ENCODE data around the gene SHISA9. TPM values are rescaled to one million over a fixed set of nuclear protein-coding genes. Genes with fewer than 3 reads are reported as not detected.

The SHISA9 gene
- total and polyA plus RNA-seq, 2 experiments from 2014 or later: 0.83 to 1.3 TPM

DNA sequence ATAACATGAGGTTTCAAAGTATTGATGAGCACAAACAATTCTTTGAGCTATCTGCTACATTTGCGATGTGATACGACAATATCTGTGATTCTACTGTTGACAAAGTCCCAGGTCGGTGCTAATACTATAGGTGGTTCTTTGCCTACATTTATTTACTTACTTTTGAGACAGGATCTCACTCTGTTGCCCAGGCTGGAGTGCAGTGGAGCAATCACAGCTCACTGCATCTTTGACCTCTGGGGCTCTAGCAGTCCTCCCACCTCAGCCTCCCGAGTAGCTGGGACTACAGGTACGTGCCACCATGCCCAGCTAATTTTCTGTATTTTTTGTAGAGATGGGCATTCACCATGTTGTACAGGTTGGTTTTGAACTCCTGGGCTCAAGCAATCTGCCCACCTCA, 343.4 kb downstream of the SHISA9 start:
- no peak for TF ChIP-seq EZH2phosphoT487 (IDR thresholded peaks at IDR 0.05; ENCODE audit: low read depth, severe bottlenecking, unreplicated experiment)
- TF ChIP-seq, protein P1, sequence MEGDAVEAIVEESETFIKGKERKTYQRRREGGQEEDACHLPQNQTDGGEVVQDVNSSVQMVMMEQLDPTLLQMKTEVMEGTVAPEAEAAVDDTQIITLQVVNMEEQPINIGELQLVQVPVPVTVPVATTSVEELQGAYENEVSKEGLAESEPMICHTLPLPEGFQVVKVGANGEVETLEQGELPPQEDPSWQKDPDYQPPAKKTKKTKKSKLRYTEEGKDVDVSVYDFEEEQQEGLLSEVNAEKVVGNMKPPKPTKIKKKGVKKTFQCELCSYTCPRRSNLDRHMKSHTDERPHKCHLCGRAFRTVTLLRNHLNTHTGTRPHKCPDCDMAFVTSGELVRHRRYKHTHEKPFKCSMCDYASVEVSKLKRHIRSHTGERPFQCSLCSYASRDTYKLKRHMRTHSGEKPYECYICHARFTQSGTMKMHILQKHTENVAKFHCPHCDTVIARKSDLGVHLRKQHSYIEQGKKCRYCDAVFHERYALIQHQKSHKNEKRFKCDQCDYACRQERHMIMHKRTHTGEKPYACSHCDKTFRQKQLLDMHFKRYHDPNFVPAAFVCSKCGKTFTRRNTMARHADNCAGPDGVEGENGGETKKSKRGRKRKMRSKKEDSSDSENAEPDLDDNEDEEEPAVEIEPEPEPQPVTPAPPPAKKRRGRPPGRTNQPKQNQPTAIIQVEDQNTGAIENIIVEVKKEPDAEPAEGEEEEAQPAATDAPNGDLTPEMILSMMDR (IDR thresholded peaks at IDR 0.05; ENCODE audit: poor library complexity): no peak
- no peak for TF ChIP-seq EZH2 (IDR thresholded peaks at IDR 0.05; ENCODE audit: borderline replicate concordance)
- H3K4me2 ChIP-seq: peak overlapping the region; percentile 4
- H3K27ac ChIP-seq: peak overlapping the region; percentile 73
- no peaks in the 10 kb centered on the region for H4K20me1 ChIP-seq (ENCODE audit: insufficient read depth, poor library complexity, severe bottlenecking)
- H2AFZ ChIP-seq: no peak overlapping the region
- H3K36me3 ChIP-seq (replicated peaks; ENCODE audit: insufficient read depth, low read depth): no peaks in the 10 kb centered on the region
- H3K9me3 ChIP-seq (ENCODE audit: low read depth): no peaks in the 10 kb centered on the region
- H3K4me3 ChIP-seq: no peak overlapping the region
- no peaks in the 10 kb centered on the region for H3K27me3 ChIP-seq
- 83% methylated on average over 5 of the region's 5 CpGs for WGBS (ENCODE audit: low lambda C conversion rate, missing lambda C conversion rate)
- H3K79me2 ChIP-seq: no peaks in the 10 kb centered on the region
- H3K4me1 ChIP-seq (ENCODE audit: insufficient read depth): no peaks in the 10 kb centered on the region
- H3K9me2 ChIP-seq (replicated peaks; ENCODE audit: insufficient read depth): no peaks in the 10 kb centered on the region
- DNase-seq (ENCODE audit: low spot score): no peak

DNA sequence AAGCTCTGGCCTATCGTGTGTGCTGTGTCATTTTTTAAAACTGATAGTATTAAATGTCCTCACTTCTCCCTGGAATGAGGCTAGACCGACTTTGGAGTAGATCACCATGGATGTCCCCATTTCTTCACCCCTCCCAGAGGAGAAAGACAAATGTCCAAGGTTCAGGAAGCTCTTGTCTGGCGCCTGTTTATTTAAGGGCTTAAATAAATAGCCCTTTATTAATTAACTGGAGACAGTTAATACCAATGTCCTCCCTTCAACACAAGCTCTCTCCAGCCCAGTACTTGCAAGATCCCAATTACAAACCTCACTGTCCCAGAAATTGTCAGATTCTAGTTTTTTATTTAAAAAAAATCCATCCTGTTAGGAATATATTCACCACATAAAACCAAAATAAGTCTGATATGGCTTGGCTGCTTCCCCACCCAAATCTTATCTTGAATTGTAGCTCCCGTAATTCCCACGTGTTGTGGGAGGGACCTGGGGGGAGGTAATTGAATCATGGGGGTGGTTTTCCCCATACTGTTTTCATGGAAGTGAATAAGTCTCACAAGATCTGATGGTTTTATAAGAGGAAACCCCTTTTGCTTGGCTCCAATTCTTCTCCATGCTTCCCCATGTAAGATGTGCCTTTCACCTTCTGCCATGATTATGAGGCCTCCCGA, 344.4 kb downstream of the SHISA9 start:
- no peaks in the 10 kb centered on the region for H3K79me2 ChIP-seq
- H3K4me1 ChIP-seq (ENCODE audit: insufficient read depth): no peaks in the 10 kb centered on the region
- H2AFZ ChIP-seq: no peak overlapping the region
- TF ChIP-seq, protein P1 (IDR thresholded peaks at IDR 0.05; ENCODE audit: poor library complexity): no peak
- TF ChIP-seq EZH2 (IDR thresholded peaks at IDR 0.05; ENCODE audit: borderline replicate concordance) (no peak), EZH2phosphoT487 (IDR thresholded peaks at IDR 0.05; ENCODE audit: low read depth, severe bottlenecking, unreplicated experiment) (no peak)
- H3K4me2 ChIP-seq: peak overlapping the region; percentile 39
- H3K4me3 ChIP-seq: no peak overlapping the region
- H3K27ac ChIP-seq: peak overlapping the region; percentile 73
- no peaks in the 10 kb centered on the region for H3K27me3 ChIP-seq
- peak; percentile 41 for DNase-seq (ENCODE audit: low spot score)
- H3K36me3 ChIP-seq (replicated peaks; ENCODE audit: insufficient read depth, low read depth): no peaks in the 10 kb centered on the region
- H4K20me1 ChIP-seq (ENCODE audit: insufficient read depth, poor library complexity, severe bottlenecking): no peaks in the 10 kb centered on the region
- H3K9me3 ChIP-seq (ENCODE audit: low read depth): no peaks in the 10 kb centered on the region
- 58% methylated on average over 6 of the region's 6 CpGs for WGBS (ENCODE audit: low lambda C conversion rate, missing lambda C conversion rate)
- H3K9me2 ChIP-seq (replicated peaks; ENCODE audit: insufficient read depth): no peaks in the 10 kb centered on the region

DNA sequence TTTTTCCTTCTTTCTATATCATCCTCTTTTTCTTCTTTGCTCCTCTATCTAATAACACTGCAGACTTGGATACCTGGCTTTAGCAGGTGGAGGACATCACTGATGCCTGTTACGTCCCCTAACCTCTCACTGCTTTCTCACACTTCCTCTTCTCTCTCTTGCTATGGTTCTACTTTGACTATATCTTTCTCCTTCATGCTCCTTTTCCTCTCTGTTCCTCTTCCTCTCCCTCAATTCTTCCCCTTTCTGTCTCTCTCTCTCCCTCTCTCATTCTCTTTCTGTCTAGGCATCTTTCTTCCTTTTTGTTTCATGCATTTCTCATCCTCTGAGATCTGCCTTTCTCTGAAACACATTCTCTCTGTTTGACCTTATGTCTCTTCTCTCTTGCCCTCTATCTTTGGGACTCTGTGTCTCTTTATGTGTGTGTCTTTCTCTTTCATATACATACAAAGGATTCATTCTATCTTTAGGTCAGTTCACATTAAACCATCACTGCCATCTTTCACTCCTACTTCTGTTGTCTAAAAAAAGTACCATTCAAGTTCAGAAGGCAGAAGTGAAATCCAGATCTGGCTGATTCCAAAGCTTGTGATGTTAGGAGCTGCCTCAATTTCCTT, 353.7 kb downstream of the SHISA9 start:
- no peak for DNase-seq (ENCODE audit: low spot score)
- H3K27ac ChIP-seq: no peak overlapping the region
- no peaks in the 10 kb centered on the region for H4K20me1 ChIP-seq (ENCODE audit: insufficient read depth, poor library complexity, severe bottlenecking)
- WGBS (ENCODE audit: low lambda C conversion rate, missing lambda C conversion rate): 80% methylated on average over 1 of the region's 1 CpG
- no peaks in the 10 kb centered on the region for H3K79me2 ChIP-seq
- no peak overlapping the region for H3K4me2 ChIP-seq
- H3K4me1 ChIP-seq (ENCODE audit: insufficient read depth): no peaks in the 10 kb centered on the region
- no peak overlapping the region for H3K4me3 ChIP-seq
- no peaks in the 10 kb centered on the region for H3K36me3 ChIP-seq (replicated peaks; ENCODE audit: insufficient read depth, low read depth)
- no peaks in the 10 kb centered on the region for H3K9me2 ChIP-seq (replicated peaks; ENCODE audit: insufficient read depth)
- H3K27me3 ChIP-seq: no peaks in the 10 kb centered on the region
- TF ChIP-seq EZH2 (IDR thresholded peaks at IDR 0.05; ENCODE audit: borderline replicate concordance): no peak
- TF ChIP-seq EZH2phosphoT487 (IDR thresholded peaks at IDR 0.05; ENCODE audit: low read depth, severe bottlenecking, unreplicated experiment): no peak
- no peaks in the 10 kb centered on the region for H3K9me3 ChIP-seq (ENCODE audit: low read depth)
- H2AFZ ChIP-seq: no peak overlapping the region

Data from hepatocyte (in vitro differentiated cells).